Thyroid gland (tissue), 4 donors: ENCODE data around the gene CRYBG3.

Experiments used
- CTCF ChIP-seq, 6 experiments: fragments of 200-600 bp in 3 of 6; fragments of 450-650 bp in 3 of 6; sonication (generic) in 3 of 6; IDR thresholded peaks; one replicate each; pipeline ENCODE4 v1.5.1; 2016 to 2019; ENCODE audit warnings: antibody characterized with exemption in 6 of 6, mild to moderate bottlenecking in 2 of 6, inconsistent platforms in 1 of 6, moderate library complexity in 1 of 6
- POLR2A ChIP-seq, 2 donors: fragments of 450-650 bp; IDR thresholded peaks; one replicate each; pipeline ENCODE4 v1.6.1; 2017; ENCODE audit warnings: antibody characterized with exemption in 2 of 2, mild to moderate bottlenecking in 2 of 2, moderate library complexity in 1 of 2

DNA sequence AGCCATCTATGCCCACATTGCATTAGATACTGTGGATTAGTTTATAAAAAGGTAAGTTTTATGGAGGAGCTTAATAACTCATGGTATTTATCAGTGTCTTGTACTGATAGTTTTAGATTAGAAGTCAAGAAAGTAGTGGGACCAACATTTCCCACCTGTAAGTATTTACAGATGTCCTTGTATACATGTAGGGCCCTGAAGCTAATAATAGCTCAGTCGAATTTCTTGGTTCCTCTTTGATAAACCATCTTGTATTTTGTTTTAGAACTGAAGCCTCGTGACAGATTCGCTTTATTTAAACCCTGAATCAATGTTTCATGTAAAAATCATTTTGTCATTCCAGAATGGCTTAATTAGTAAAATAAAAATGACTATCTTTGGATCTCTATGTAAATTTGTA is 73.4 kb downstream of the CRYBG3 start:
- TF ChIP-seq CTCF (IDR thresholded peaks at IDR 0.05) (no peak), POLR2A (IDR thresholded peaks at IDR 0.05) (no peak)
